PFSK-1 (cell line): Measurements from ENCODE around the gene CYP2W1.

Source experiments
- FOXP2 ChIP-seq: optimal IDR thresholded peaks from 2 replicates; pipeline ENCODE3; 2011; ENCODE audit warnings: borderline replicate concordance, control low read depth, inconsistent platforms; ENCODE audit not compliant: insufficient read depth; ENCODE audit errors: extremely low read length, extremely low read depth
- POLR2AphosphoS5 ChIP-seq: IDR thresholded peaks from 2 replicates; pipeline ENCODE4 v1.6.1; 2012; ENCODE audit warnings: low read depth, mild to moderate bottlenecking, control low read depth, low read length, moderate library complexity
- SIN3A ChIP-seq: IDR thresholded peaks from 2 replicates; pipeline ENCODE4 v1.6.1; 2012; ENCODE audit warnings: mild to moderate bottlenecking, low read length, moderate library complexity, borderline replicate concordance; ENCODE audit not compliant: insufficient read depth
- TAF1 ChIP-seq: IDR thresholded peaks from 2 replicates; pipeline ENCODE4 v1.6.1; 2012; ENCODE audit warnings: low read length, control low read depth, borderline replicate concordance; ENCODE audit not compliant: insufficient read depth
- TF ChIP-seq, protein P1 (sequence below), 2 experiments: IDR thresholded peaks; 2 replicates each; pipeline versions ENCODE4 v1.6.1 to v1.8.0; 2011 to 2012; ENCODE audit warnings: low read depth in 2 of 2, low read length in 2 of 2, control low read depth in 1 of 2, inconsistent platforms in 1 of 2, mild to moderate bottlenecking in 1 of 2, moderate library complexity in 1 of 2; ENCODE audit not compliant: insufficient read depth in 1 of 2

The CYP2W1 gene

DNA sequence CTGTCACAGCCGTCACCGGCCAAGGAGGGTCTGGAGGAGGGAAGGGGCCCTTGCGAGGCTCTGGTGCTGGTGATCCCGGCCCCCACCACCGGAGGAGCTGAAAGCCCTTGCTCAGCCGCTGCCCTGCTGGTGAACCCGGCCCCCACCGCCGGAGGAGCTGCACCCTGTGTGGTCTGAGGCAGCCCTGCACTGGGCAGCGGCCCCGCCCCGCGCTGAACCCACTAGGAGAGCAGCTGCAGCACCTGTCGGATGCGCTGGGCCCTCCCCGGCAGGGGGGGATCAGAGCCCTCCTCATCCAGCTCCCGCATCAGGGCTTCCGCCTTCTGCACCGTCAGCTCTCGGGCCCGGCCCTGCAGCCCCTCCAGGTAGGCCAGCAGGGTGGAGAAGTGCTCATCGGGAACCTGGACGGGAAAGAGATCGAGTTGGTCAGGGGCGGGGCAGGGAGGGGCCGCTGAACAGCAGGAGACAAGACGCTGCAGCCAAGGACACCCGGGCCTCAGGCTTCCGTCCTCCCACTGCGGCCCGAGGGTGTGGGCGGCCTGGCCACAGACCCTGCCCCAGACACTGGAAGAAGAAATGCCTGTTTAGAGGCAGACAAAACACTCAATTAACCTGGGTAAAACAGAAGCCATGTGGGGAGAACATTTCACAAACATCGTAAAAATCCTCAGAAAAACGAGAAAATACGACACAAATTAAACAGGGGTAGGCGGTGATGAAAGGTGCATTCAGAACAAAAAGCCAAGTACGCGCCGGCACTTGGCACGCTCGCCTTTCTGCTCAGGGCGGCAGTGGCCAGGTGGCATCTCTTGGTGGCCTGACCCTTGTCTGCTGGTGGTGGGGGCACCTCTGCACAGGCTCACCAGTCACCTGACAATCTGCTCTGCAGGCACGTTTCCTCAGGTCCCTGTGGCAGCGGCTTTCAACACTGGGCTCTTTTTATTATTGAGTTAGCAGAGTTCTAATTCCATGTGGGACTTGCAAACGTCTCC is 14.7 kb downstream of the CYP2W1 start:
- TF ChIP-seq POLR2AphosphoS5: no peak
- no peak for TF ChIP-seq TAF1
- TF ChIP-seq, protein P1, sequence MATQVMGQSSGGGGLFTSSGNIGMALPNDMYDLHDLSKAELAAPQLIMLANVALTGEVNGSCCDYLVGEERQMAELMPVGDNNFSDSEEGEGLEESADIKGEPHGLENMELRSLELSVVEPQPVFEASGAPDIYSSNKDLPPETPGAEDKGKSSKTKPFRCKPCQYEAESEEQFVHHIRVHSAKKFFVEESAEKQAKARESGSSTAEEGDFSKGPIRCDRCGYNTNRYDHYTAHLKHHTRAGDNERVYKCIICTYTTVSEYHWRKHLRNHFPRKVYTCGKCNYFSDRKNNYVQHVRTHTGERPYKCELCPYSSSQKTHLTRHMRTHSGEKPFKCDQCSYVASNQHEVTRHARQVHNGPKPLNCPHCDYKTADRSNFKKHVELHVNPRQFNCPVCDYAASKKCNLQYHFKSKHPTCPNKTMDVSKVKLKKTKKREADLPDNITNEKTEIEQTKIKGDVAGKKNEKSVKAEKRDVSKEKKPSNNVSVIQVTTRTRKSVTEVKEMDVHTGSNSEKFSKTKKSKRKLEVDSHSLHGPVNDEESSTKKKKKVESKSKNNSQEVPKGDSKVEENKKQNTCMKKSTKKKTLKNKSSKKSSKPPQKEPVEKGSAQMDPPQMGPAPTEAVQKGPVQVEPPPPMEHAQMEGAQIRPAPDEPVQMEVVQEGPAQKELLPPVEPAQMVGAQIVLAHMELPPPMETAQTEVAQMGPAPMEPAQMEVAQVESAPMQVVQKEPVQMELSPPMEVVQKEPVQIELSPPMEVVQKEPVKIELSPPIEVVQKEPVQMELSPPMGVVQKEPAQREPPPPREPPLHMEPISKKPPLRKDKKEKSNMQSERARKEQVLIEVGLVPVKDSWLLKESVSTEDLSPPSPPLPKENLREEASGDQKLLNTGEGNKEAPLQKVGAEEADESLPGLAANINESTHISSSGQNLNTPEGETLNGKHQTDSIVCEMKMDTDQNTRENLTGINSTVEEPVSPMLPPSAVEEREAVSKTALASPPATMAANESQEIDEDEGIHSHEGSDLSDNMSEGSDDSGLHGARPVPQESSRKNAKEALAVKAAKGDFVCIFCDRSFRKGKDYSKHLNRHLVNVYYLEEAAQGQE (IDR thresholded peaks at IDR 0.05; ENCODE audit: insufficient read depth in 1 of 2, low read depth in 2 of 2, low read length in 2 of 2): no peak
- no peak for TF ChIP-seq SIN3A
- no peak for TF ChIP-seq FOXP2

DNA sequence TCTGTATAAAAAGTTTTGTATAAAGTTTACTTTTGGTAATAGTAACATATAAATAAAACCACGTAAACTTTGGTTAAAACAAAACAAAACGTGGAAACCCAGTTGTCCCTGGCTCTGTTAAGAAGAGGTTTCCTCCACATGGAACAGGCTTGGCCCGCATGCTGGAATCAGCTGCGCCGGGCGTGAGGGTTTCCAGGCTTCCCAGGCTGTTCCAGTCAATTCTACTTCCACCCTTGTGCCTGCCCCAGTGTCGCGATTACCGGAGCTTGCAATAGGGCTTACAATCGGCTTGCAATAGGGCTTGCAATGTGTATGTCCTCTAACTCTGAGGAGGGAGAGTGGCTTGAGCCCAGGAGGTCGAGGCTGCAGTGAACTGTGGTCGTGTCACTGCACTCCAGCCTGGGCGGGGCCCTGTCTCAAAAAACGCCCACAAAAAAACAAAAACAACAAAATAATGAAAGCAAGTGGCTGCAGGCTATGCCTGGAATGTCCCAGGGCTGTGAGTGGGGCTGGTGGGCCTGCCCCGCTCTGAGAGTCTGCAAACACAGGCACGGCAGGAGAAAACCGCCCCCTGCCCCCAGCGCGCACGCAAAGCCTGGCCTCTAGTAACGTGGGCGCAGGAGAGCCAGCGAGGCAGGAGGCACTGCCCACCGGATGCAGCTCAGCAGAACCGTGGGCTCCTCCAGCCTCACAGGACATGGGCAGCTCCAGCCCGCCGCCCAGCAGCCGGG is 16.3 kb downstream of the CYP2W1 start:
- TF ChIP-seq SIN3A (no peak), TAF1 (no peak), FOXP2 (no peak), POLR2AphosphoS5 (no peak)
- TF ChIP-seq, protein P1 (IDR thresholded peaks at IDR 0.05; ENCODE audit: insufficient read depth in 1 of 2, low read depth in 2 of 2, low read length in 2 of 2): no peak

DNA sequence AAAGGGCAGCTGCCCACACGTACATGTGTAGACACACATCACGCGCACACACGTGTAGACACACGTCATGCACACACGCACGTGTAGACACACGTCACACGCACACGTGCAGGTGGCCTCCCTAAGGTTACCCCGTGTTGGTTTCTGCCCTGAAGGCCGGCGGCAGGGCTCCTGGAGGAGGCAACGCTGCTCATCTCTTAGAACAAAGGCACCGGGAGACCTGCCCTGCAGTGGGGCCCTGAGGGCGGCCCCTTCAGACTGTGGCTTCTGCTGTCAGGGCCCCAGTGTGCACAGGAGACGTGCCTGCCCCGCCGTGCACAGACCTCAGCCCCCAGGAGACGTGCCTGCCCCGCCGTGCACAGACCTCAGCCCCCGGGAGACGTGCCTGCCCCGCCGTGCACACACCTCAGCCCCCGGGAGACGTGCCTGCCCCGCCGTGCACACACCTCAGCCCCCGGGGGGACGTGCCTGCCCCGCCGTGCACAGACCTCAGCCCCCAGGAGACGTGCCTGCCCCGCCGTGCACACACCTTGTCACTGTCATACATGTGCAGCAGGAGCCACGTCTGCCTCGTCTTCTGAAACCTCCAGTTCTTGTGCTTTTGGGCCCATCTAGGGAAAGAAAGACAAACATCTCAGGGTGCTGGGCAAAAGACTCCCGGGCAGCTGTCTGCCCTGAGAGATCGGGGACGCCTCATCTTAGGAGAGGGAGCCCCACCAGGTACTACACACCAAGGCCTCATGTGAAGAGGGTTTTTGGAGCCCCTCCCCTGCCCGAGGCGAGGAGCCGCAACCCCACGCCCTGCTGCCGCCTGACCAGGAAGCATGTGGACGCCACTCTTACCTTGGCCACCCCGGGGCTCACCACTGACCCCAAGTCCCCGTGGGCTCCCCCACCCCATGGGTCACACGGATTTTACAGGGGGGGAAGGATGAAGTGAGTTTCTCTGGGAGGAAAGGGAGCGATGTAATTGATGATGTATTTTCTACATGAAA is 17.3 kb downstream of the CYP2W1 start:
- TF ChIP-seq FOXP2: no peak
- TF ChIP-seq, protein P1 (IDR thresholded peaks at IDR 0.05; ENCODE audit: insufficient read depth in 1 of 2, low read depth in 2 of 2, low read length in 2 of 2): no peak
- TF ChIP-seq TAF1: no peak
- no peak for TF ChIP-seq SIN3A
- TF ChIP-seq POLR2AphosphoS5: no peak

DNA sequence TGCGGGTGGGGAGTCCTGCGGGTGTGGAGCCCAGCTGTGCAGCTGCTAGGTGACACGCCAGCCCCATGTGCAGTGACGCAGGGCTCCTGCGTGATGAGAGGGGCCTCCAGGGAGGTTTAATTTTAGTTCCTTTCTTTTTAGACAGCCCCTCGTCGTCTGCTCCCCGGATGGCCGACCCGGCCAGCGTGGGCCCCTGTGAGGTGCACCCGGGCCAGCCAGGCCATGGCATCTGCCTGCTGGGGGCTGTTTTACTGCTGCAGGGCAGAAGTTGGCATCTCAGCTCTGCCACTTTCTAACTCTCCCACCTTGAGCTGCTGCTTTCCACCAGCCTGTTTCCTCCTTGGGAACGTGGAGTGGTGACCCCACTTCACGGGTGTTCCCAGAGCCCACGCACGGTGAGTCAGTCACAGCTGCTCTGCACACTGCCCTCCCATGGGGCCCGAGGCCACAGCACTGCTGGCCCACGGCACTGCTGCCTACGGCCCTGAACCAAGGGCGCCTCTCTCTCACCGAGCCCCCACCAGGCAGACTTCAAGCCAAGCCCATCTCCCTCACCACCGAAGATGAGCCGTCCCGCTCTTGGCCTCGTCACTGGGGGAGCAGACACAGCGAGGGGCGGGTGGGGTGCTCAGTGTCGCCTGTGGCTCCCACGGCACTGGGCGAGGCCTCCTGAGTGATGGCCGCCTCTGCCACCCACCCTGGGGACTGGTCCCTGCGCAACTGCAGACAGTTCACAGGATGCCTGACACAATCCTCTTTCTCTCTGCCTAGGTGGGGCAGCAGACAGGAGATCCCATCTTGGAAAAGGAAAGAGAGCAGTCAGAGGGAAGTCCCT is 21.3 kb downstream of the CYP2W1 start:
- no peak for TF ChIP-seq POLR2AphosphoS5
